ENCODE results near the gene TM2D1.

The TM2D1 gene

GRCh38 chr1:61752921-61753389 is 28.0 kb upstream of the TM2D1 start:
- Histone ChIP-seq H3K27me3 (ENCODE audit: low read length) (no peaks in the 10 kb centered on the region), H3K27ac (ENCODE audit: low read depth, low read length) (no peak overlapping the region), H3K9me2 (replicated peaks; ENCODE audit: insufficient read depth, low read length) (no peaks in the 10 kb centered on the region), H3K9me3 (ENCODE audit: insufficient read depth, low read length) (no peaks in the 10 kb centered on the region), H3F3A (ENCODE audit: insufficient read depth) (no peaks in the 10 kb centered on the region), H3K79me2 (ENCODE audit: insufficient read depth, low read length) (no peaks in the 10 kb centered on the region), H3K36me3 (ENCODE audit: low read length) (no peaks in the 10 kb centered on the region), H3K4me3 (ENCODE audit: insufficient read depth, low read length, poor library complexity, severe bottlenecking) (no peak overlapping the region), H3K9ac (ENCODE audit: low read length) (no peak overlapping the region), H2AFZ (ENCODE audit: low read depth, low read length, severe bottlenecking) (no peak overlapping the region), H3K4me2 (ENCODE audit: low read depth, low read length, poor library complexity, severe bottlenecking) (no peak overlapping the region), H4K20me1 (ENCODE audit: low read depth, low read length) (no peaks in the 10 kb centered on the region)
- TF ChIP-seq, protein P1, sequence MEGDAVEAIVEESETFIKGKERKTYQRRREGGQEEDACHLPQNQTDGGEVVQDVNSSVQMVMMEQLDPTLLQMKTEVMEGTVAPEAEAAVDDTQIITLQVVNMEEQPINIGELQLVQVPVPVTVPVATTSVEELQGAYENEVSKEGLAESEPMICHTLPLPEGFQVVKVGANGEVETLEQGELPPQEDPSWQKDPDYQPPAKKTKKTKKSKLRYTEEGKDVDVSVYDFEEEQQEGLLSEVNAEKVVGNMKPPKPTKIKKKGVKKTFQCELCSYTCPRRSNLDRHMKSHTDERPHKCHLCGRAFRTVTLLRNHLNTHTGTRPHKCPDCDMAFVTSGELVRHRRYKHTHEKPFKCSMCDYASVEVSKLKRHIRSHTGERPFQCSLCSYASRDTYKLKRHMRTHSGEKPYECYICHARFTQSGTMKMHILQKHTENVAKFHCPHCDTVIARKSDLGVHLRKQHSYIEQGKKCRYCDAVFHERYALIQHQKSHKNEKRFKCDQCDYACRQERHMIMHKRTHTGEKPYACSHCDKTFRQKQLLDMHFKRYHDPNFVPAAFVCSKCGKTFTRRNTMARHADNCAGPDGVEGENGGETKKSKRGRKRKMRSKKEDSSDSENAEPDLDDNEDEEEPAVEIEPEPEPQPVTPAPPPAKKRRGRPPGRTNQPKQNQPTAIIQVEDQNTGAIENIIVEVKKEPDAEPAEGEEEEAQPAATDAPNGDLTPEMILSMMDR (IDR thresholded peaks at IDR 0.05; ENCODE audit: insufficient read depth, low read length, poor library complexity, severe bottlenecking) = no peak
- TF ChIP-seq EZH2phosphoT487 (conservative IDR thresholded peaks at IDR 0.05; ENCODE audit: low read length) = no peak

- H3F3A ChIP-seq (ENCODE audit: insufficient read depth) = no peaks in the 10 kb centered on the region; the same call in 1 of the 2 replicates
- H3K9ac ChIP-seq (ENCODE audit: low read length) = no peak overlapping the region
Measured at GRCh38 chr1:61749574-61749973, 24.6 kb upstream of the TM2D1 start.

DNA sequence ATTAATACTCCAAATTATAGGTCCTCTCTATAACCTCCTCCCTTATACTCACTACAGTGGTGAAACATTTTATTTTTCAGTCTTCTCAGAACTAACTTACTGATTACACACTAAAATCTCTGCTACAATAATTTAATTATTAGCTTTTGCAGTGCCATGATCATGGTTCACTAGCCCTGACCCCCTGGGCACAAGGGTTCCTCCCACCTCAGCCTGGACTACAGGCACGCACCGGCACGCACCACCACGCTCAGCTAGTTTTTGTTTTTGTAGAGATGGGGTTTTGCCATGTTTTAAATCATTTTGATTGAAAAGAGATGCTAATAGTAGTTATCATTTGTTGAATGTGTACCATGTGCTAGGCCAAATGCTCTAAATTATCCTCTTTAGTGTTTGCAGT is 23.6 kb upstream of the TM2D1 start:
- H3K27me3 ChIP-seq (ENCODE audit: low read length) = no peaks in the 10 kb centered on the region

More at GRCh38 chr1:61749574-61749973, 24.6 kb upstream of the TM2D1 start:
- Histone ChIP-seq H3K27me3 (ENCODE audit: low read length) (no peaks in the 10 kb centered on the region), H3K27ac (ENCODE audit: low read depth, low read length) (no peak overlapping the region), H3K36me3 (ENCODE audit: low read length) (no peaks in the 10 kb centered on the region), H3K79me2 (ENCODE audit: insufficient read depth, low read length) (no peaks in the 10 kb centered on the region; the same call in 1 of the 2 replicates), H3K9me2 (replicated peaks; ENCODE audit: insufficient read depth, low read length) (no peaks in the 10 kb centered on the region), H3K9me3 (ENCODE audit: insufficient read depth, low read length) (no peaks in the 10 kb centered on the region), H2AFZ (ENCODE audit: low read depth, low read length, severe bottlenecking) (no peak overlapping the region), H4K20me1 (ENCODE audit: low read depth, low read length) (no peaks in the 10 kb centered on the region), H3K4me2 (ENCODE audit: low read depth, low read length, poor library complexity, severe bottlenecking) (no peak overlapping the region), H3K4me3 (ENCODE audit: insufficient read depth, low read length, poor library complexity, severe bottlenecking) (no peak overlapping the region)
- TF ChIP-seq, protein P1 (IDR thresholded peaks at IDR 0.05; ENCODE audit: insufficient read depth, low read length, poor library complexity, severe bottlenecking) = no peak
- no peak for TF ChIP-seq EZH2phosphoT487 (conservative IDR thresholded peaks at IDR 0.05; ENCODE audit: low read length)

More for the DNA sequence above, 23.6 kb upstream of the TM2D1 start:
- no peak for TF ChIP-seq EZH2phosphoT487 (conservative IDR thresholded peaks at IDR 0.05; ENCODE audit: low read length)
- TF ChIP-seq, protein P1 (IDR thresholded peaks at IDR 0.05; ENCODE audit: insufficient read depth, low read length, poor library complexity, severe bottlenecking) = no peak
- Histone ChIP-seq H3K9ac (ENCODE audit: low read length) (no peak overlapping the region), H3K4me3 (ENCODE audit: insufficient read depth, low read length, poor library complexity, severe bottlenecking) (no peak overlapping the region), H3K79me2 (ENCODE audit: insufficient read depth, low read length) (no peaks in the 10 kb centered on the region; the same call in 1 of the 2 replicates), H3K9me2 (replicated peaks; ENCODE audit: insufficient read depth, low read length) (no peaks in the 10 kb centered on the region), H3K36me3 (ENCODE audit: low read length) (no peaks in the 10 kb centered on the region), H2AFZ (ENCODE audit: low read depth, low read length, severe bottlenecking) (no peak overlapping the region), H3K9me3 (ENCODE audit: insufficient read depth, low read length) (no peaks in the 10 kb centered on the region), H3K27ac (ENCODE audit: low read depth, low read length) (no peak overlapping the region), H3F3A (ENCODE audit: insufficient read depth) (peaks cover 4% of the 10 kb centered on the region; the same call in 1 of the 2 replicates), H3K4me2 (ENCODE audit: low read depth, low read length, poor library complexity, severe bottlenecking) (no peak overlapping the region), H4K20me1 (ENCODE audit: low read depth, low read length) (no peaks in the 10 kb centered on the region)

Measured in SU-DHL-6 (cell line).